HFFc6 (cell line): Measurements from ENCODE around the gene INPP4A. TPM values are rescaled to one million over a fixed set of nuclear protein-coding genes. Genes with fewer than 3 reads are reported as not detected.
A peak's percentile ranks its signal among the peaks of the same experiment; 100 is the strongest.

Source experiments
- DNase-seq: peaks from one replicate; pipeline ENCODE4 v3.0.0-alpha.2; 2018
- H3K27ac Mint-ChIP-seq: 2 replicates; pipeline ENCODE4 v1.8.0; 2020; ENCODE audit warnings: mild to moderate bottlenecking, mixed read lengths
- H3K27me3 Mint-ChIP-seq: 2 replicates; pipeline ENCODE4 v1.8.0; 2021; ENCODE audit warnings: mild to moderate bottlenecking, moderate library complexity, mixed read lengths; ENCODE audit not compliant: insufficient read depth
- H3K36me3 Mint-ChIP-seq: 2 replicates; pipeline ENCODE4 v1.8.0; 2021; ENCODE audit warnings: low read depth, mixed read lengths
- H3K4me1 Mint-ChIP-seq: 2 replicates; pipeline ENCODE4 v1.8.0; 2020; ENCODE audit warnings: low read depth, mixed read lengths
- H3K4me3 Mint-ChIP-seq: 2 replicates; pipeline ENCODE4 v1.8.0; 2020; ENCODE audit warnings: mild to moderate bottlenecking, moderate library complexity, mixed read lengths
- H3K9me3 Mint-ChIP-seq: 2 replicates; pipeline ENCODE4 v1.8.0; 2020; ENCODE audit warnings: mild to moderate bottlenecking, mixed read lengths
- total RNA-seq, 6 experiments: library from RNA; stranded (reverse); fragmentation: NEBNext Ultra II Directional; extraction: Animal tissue kit (Norgen Biotek cat#: 25700); gene quantifications; 2 replicates in 1 of 6; 3 replicates in 5 of 6; pipeline ENCODE4 v1.2.3, GENCODE V29; 2021
- TF ChIP-seq, protein P1 (sequence below): fragments of 200-600 bp; sonication (generic); IDR thresholded peaks from 2 replicates; pipeline ENCODE4 v1.5.0; 2021; ENCODE audit warnings: antibody characterized with exemption, mild to moderate bottlenecking

INPP4A gene
- total RNA-seq, 6 experiments from 2014 or later = 15.8 to 19.4 (median 18.2) TPM

GRCh38 chr2:98503481-98504105 lies 58.9 kb downstream of the INPP4A start:
- Mint-ChIP-seq H3K27me3 (no peaks in the 10 kb centered on the region; the same call in 1 of the 2 replicates), H3K9me3 (no peaks in the 10 kb centered on the region), H3K27ac (peak overlapping the region; percentile 82; the same call in 1 of the 2 replicates), H3K4me1 (peaks cover 42% of the 10 kb centered on the region), H3K36me3 (no peaks in the 10 kb centered on the region), H3K4me3 (no peak overlapping the region)
- TF ChIP-seq, protein P1, sequence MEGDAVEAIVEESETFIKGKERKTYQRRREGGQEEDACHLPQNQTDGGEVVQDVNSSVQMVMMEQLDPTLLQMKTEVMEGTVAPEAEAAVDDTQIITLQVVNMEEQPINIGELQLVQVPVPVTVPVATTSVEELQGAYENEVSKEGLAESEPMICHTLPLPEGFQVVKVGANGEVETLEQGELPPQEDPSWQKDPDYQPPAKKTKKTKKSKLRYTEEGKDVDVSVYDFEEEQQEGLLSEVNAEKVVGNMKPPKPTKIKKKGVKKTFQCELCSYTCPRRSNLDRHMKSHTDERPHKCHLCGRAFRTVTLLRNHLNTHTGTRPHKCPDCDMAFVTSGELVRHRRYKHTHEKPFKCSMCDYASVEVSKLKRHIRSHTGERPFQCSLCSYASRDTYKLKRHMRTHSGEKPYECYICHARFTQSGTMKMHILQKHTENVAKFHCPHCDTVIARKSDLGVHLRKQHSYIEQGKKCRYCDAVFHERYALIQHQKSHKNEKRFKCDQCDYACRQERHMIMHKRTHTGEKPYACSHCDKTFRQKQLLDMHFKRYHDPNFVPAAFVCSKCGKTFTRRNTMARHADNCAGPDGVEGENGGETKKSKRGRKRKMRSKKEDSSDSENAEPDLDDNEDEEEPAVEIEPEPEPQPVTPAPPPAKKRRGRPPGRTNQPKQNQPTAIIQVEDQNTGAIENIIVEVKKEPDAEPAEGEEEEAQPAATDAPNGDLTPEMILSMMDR = no peak
- peak; percentile 32 for DNase-seq

DNA sequence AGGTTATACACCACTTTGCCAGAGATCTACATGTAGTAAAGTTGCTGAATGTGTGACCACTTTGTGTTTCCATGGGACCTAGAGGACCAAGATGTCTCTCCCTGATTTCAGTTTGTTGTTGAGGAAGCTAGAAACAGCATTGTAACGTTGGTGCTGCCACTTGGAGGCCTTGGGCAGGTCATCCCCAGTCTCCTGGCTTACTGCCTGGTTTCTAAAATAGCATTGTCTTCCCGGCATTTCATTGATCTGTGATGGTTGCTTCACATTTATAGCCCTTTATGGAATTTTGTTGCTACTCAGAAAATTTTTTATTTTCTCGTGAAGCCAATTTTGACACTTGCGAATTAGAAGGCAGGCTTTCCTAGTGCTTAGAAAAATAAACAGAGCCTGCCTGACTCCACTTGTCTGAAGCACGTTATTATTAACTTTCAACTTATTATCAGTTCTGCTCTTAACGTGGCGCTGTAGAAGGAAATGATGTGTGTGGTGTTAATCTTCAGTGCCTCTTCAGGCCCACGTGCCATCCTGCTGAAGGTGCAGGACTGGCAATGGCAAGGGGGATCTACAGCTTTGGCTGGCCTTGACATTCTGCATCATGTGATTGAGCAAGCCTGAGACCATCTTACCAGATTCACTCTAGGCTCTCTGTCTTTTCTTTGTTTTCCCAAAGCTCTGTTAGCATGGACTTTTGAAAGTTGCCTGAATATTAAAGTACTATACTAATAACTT lies 59.9 kb downstream of the INPP4A start:
- no peak for DNase-seq
- Mint-ChIP-seq H3K27me3 (no peaks in the 10 kb centered on the region; the same call in 1 of the 2 replicates), H3K9me3 (no peaks in the 10 kb centered on the region), H3K4me1 (peaks cover 37% of the 10 kb centered on the region), H3K27ac (no peak overlapping the region), H3K36me3 (no peaks in the 10 kb centered on the region), H3K4me3 (no peak overlapping the region)
- TF ChIP-seq, protein P1 = no peak

GRCh38 chr2:98505311-98505808 lies 60.7 kb downstream of the INPP4A start:
- Mint-ChIP-seq H3K4me1 (peaks cover 37% of the 10 kb centered on the region), H3K36me3 (no peaks in the 10 kb centered on the region), H3K27ac (no peak overlapping the region; the same call in 1 of the 2 replicates), H3K27me3 (no peaks in the 10 kb centered on the region; the same call in 1 of the 2 replicates), H3K9me3 (no peaks in the 10 kb centered on the region), H3K4me3 (no peak overlapping the region)
- DNase-seq = no peak
- TF ChIP-seq, protein P1 = no peak

- Mint-ChIP-seq H3K4me1 (peaks cover 37% of the 10 kb centered on the region), H3K9me3 (no peaks in the 10 kb centered on the region), H3K27me3 (no peaks in the 10 kb centered on the region; the same call in 1 of the 2 replicates), H3K27ac (no peak overlapping the region), H3K4me3 (no peak overlapping the region), H3K36me3 (no peaks in the 10 kb centered on the region)
- no peak for DNase-seq
- TF ChIP-seq, protein P1 = no peak
These were observed 61.5 kb downstream of the INPP4A start for GRCh38 chr2:98505971-98506664.

DNA sequence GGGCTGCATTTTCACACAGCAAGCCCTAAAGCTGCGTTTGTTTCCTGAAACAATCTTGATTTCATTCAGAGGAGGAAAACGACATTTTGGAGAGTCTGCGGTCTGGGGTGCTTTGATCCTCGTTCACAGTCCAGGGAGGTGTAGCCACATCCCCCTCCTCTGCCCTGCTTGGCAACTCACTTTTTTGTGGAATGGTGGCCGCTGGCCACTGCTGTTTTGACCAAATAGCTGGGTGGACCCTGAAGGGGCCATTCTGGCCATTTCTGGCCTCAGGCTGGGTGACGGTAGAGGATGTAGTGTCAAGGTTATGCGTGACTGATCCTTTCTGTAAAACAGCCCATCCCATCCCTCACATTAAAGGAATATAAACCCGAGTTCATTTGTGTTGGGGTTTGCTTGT lies 62.2 kb downstream of the INPP4A start:
- Mint-ChIP-seq H3K27ac (no peak overlapping the region), H3K36me3 (no peaks in the 10 kb centered on the region), H3K4me1 (peaks cover 37% of the 10 kb centered on the region), H3K27me3 (no peaks in the 10 kb centered on the region), H3K4me3 (no peak overlapping the region), H3K9me3 (no peaks in the 10 kb centered on the region)
- TF ChIP-seq, protein P1 = no peak
- no peak for DNase-seq
